ENCODE results near the gene PRR15L. TPM values are rescaled to one million over a fixed set of nuclear protein-coding genes. Genes with fewer than 3 reads are reported as not detected.
A peak's percentile ranks its signal among the peaks of the same experiment; 100 is the strongest.
"Not testable (repeated sequence)": the region's sequence is repeated elsewhere in the genome, so short reads cannot be mapped to it uniquely, and the experiment has no call there.

PRR15L gene
- total and polyA plus RNA-seq, 2 experiments from 2014 or later: 0.57 TPM; not detected in 1

DNA sequence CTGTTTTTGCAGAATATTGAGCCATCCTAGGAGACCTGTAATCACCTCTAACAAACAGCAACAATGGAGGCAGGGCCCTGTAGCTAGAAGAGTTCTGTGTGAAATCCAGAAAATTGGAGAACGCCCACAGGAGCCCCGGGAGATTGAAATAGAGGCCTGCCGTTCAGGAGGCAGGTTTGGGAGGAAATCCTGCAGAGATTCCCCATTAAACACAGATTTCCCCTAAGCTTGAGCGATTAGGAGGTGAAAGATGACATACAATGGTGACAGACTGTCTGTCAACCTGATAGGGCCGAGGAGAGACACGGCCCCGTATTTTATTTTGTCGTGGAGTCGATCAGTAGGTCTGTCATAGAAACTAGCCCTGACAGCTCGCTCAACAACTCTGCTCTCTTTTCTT is 31.5 kb upstream of the PRR15L start:
- Histone ChIP-seq H3K27ac (ENCODE audit: low read depth) (no peak overlapping the region), H3K4me1 (ENCODE audit: insufficient read depth) (peaks cover 36% of the 10 kb centered on the region), H4K20me1 (replicated peaks; ENCODE audit: insufficient read depth) (no peaks in the 10 kb centered on the region), H3K4me2 (no peak overlapping the region), H3K27me3 (ENCODE audit: insufficient read depth) (no peaks in the 10 kb centered on the region), H2AFZ (no peak overlapping the region), H3K36me3 (ENCODE audit: insufficient read depth) (no peaks in the 10 kb centered on the region), H3F3A (replicated peaks; ENCODE audit: low read depth) (0 out of 2 replicates have a peak, but pooled peaks cover 4% of the 10 kb centered on the region), H3K9me2 (ENCODE audit: insufficient read depth) (no peaks in the 10 kb centered on the region), H3K79me2 (replicated peaks; ENCODE audit: insufficient read depth) (no peaks in the 10 kb centered on the region), H3K4me3 (no peak overlapping the region)
- H3K4me1 Mint-ChIP-seq: peaks cover 66% of the 10 kb centered on the region
- no peak for ATAC-seq
- peaks cover 7% of the 10 kb centered on the region; the same call in 2 of the 3 replicates for H3K36me3 Mint-ChIP-seq (ENCODE audit: low read depth)
- no peaks in the 10 kb centered on the region for H3K9me3 Mint-ChIP-seq
- DNase-seq (ENCODE audit: low spot score): no peak
- H3K27ac Mint-ChIP-seq: no peak overlapping the region
- H3K27me3 Mint-ChIP-seq (ENCODE audit: insufficient read depth, low read depth, poor library complexity): peaks cover 23% of the 10 kb centered on the region
- no peak overlapping the region; the same call in 2 of the 3 replicates for H3K4me3 Mint-ChIP-seq
- TF ChIP-seq ZNF331 (CRISPR knock-in tag; IDR thresholded peaks at IDR 0.05; ENCODE audit: low read depth) (no peak), POLR2AphosphoS5 (IDR thresholded peaks at IDR 0.05; ENCODE audit: low read depth) (no peak), JUNB (IDR thresholded peaks at IDR 0.05; ENCODE audit: unreplicated experiment) (no peak), NANOG (IDR thresholded peaks at IDR 0.05; ENCODE audit: borderline replicate concordance) (no peak)
- TF ChIP-seq, protein P1, sequence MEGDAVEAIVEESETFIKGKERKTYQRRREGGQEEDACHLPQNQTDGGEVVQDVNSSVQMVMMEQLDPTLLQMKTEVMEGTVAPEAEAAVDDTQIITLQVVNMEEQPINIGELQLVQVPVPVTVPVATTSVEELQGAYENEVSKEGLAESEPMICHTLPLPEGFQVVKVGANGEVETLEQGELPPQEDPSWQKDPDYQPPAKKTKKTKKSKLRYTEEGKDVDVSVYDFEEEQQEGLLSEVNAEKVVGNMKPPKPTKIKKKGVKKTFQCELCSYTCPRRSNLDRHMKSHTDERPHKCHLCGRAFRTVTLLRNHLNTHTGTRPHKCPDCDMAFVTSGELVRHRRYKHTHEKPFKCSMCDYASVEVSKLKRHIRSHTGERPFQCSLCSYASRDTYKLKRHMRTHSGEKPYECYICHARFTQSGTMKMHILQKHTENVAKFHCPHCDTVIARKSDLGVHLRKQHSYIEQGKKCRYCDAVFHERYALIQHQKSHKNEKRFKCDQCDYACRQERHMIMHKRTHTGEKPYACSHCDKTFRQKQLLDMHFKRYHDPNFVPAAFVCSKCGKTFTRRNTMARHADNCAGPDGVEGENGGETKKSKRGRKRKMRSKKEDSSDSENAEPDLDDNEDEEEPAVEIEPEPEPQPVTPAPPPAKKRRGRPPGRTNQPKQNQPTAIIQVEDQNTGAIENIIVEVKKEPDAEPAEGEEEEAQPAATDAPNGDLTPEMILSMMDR (conservative IDR thresholded peaks at IDR 0.05; ENCODE audit: low read depth in 2 of 2): no peak

DNA sequence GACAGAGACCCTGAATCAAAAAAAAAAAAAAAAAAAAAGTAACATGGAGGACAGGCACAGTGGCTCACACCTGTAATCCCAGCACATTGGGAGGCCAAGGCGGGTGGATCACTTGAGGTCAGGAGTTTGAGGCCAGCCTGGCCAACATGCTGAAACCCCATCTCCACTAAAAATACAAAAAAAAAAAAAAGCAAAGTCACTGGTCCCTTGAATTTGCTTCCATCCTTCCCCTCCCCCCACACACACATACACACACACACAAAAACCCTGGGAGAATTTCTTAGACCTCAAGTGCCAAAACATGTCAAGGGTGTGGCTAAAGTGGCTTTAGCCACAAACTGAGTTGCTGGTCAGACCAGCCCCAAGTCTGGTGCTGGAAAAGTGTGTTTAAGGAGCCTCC is 30.8 kb upstream of the PRR15L start:
- not testable (repeated sequence) for H2AFZ ChIP-seq; H3K27me3 ChIP-seq (ENCODE audit: insufficient read depth); H3K27ac ChIP-seq (ENCODE audit: low read depth); H3K9me2 ChIP-seq (ENCODE audit: insufficient read depth); H3K79me2 ChIP-seq (replicated peaks; ENCODE audit: insufficient read depth); DNase-seq (ENCODE audit: low spot score); H3K36me3 ChIP-seq (ENCODE audit: insufficient read depth); H4K20me1 ChIP-seq (replicated peaks; ENCODE audit: insufficient read depth); H3K36me3 Mint-ChIP-seq (ENCODE audit: low read depth); H3K4me3 ChIP-seq; H3F3A ChIP-seq (replicated peaks; ENCODE audit: low read depth); H3K9me3 Mint-ChIP-seq; H3K4me2 ChIP-seq; H3K4me3 Mint-ChIP-seq; ATAC-seq
- Mint-ChIP-seq H3K27ac (0 out of 2 replicates have a peak overlapping the region, but pooled peaks have one; percentile 14), H3K4me1 (peaks cover 61% of the 10 kb centered on the region), H3K27me3 (ENCODE audit: insufficient read depth, low read depth, poor library complexity) (peaks cover 25% of the 10 kb centered on the region)
- peaks cover 36% of the 10 kb centered on the region for H3K4me1 ChIP-seq (ENCODE audit: insufficient read depth)

DNA sequence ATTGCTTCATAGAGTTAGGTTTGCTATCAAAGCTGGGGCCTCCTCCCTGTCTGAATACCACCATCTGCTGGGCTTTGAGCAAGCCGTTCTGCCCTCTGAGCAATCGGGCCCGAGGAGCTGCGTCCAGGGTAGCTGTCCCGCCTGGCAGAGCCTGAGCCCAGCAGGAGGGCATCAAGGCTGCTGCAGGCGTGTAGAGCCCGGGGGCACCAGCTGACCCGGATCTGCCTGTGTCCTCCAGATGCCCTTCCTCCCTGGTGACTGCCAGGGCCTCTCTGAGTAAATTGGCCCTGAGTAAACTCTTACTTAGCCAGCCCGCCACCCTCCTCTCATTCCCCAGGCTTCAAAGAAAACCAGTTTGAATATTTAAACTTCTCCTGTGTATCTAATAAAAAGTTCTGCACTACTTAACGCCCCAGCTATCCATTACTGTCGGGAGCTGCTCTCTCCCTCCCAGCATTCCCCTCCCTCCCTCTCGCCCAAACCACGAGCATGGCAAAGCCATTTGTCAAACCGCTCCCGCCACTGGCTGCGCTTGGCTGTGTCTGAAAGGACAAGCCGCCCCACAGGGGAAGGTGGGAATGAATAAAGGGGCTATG is 29.7 kb upstream of the PRR15L start:
- H3K27ac ChIP-seq (ENCODE audit: low read depth): no peak overlapping the region
- no peaks in the 10 kb centered on the region for H3K36me3 ChIP-seq (ENCODE audit: insufficient read depth)
- H3K4me1 Mint-ChIP-seq: peaks cover 54% of the 10 kb centered on the region
- no peaks in the 10 kb centered on the region for H3K79me2 ChIP-seq (replicated peaks; ENCODE audit: insufficient read depth)
- DNase-seq (ENCODE audit: low spot score): peak; percentile 53
- peaks cover 27% of the 10 kb centered on the region for H3K27me3 Mint-ChIP-seq (ENCODE audit: insufficient read depth, low read depth, poor library complexity)
- 0 out of 2 replicates have a peak, but pooled peaks cover 4% of the 10 kb centered on the region for H3F3A ChIP-seq (replicated peaks; ENCODE audit: low read depth)
- H3K9me3 Mint-ChIP-seq: no peaks in the 10 kb centered on the region
- H3K27me3 ChIP-seq (ENCODE audit: insufficient read depth): no peaks in the 10 kb centered on the region
- TF ChIP-seq, protein P1 (conservative IDR thresholded peaks at IDR 0.05; ENCODE audit: low read depth in 2 of 2): 0 out of 4 replicates have a peak, but pooled peaks of 1 of the 2 experiments have one; percentile 2
- no peak for TF ChIP-seq STAT1 (IDR thresholded peaks at IDR 0.05; ENCODE audit: unreplicated experiment)
- TF ChIP-seq CREB1 (CRISPR knock-in tag; IDR thresholded peaks at IDR 0.05; ENCODE audit: low read depth): no peak
- no peak for TF ChIP-seq NANOG (IDR thresholded peaks at IDR 0.05; ENCODE audit: borderline replicate concordance)
- no peak for TF ChIP-seq EZH2phosphoT487 (IDR thresholded peaks at IDR 0.05; ENCODE audit: unreplicated experiment)
- TF ChIP-seq EZH2 (IDR thresholded peaks at IDR 0.05; ENCODE audit: low read depth, unreplicated experiment): no peak
- TF ChIP-seq, protein P2, sequence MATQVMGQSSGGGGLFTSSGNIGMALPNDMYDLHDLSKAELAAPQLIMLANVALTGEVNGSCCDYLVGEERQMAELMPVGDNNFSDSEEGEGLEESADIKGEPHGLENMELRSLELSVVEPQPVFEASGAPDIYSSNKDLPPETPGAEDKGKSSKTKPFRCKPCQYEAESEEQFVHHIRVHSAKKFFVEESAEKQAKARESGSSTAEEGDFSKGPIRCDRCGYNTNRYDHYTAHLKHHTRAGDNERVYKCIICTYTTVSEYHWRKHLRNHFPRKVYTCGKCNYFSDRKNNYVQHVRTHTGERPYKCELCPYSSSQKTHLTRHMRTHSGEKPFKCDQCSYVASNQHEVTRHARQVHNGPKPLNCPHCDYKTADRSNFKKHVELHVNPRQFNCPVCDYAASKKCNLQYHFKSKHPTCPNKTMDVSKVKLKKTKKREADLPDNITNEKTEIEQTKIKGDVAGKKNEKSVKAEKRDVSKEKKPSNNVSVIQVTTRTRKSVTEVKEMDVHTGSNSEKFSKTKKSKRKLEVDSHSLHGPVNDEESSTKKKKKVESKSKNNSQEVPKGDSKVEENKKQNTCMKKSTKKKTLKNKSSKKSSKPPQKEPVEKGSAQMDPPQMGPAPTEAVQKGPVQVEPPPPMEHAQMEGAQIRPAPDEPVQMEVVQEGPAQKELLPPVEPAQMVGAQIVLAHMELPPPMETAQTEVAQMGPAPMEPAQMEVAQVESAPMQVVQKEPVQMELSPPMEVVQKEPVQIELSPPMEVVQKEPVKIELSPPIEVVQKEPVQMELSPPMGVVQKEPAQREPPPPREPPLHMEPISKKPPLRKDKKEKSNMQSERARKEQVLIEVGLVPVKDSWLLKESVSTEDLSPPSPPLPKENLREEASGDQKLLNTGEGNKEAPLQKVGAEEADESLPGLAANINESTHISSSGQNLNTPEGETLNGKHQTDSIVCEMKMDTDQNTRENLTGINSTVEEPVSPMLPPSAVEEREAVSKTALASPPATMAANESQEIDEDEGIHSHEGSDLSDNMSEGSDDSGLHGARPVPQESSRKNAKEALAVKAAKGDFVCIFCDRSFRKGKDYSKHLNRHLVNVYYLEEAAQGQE (IDR thresholded peaks at IDR 0.05; ENCODE audit: unreplicated experiment): no peak
- no peak for TF ChIP-seq JUNB (IDR thresholded peaks at IDR 0.05; ENCODE audit: unreplicated experiment)
- no peak overlapping the region for H3K27ac Mint-ChIP-seq
- H3K9me2 ChIP-seq (ENCODE audit: insufficient read depth): no peaks in the 10 kb centered on the region
- H3K4me3 Mint-ChIP-seq: no peak overlapping the region
- H3K36me3 Mint-ChIP-seq (ENCODE audit: low read depth): peaks cover 11% of the 10 kb centered on the region; the same call in 2 of the 3 replicates
- H3K4me1 ChIP-seq (ENCODE audit: insufficient read depth): peaks cover 34% of the 10 kb centered on the region
- peak; percentile 46 for ATAC-seq
- no peaks in the 10 kb centered on the region for H4K20me1 ChIP-seq (replicated peaks; ENCODE audit: insufficient read depth)
- H3K4me3 ChIP-seq: peak overlapping the region; percentile 0; the same call in 1 of the 2 replicates
- 0 out of 2 replicates have a peak overlapping the region, but pooled peaks have one; percentile 16 for H2AFZ ChIP-seq
- H3K4me2 ChIP-seq: peak overlapping the region; percentile 45
